NB4 (cell line): Measurements from ENCODE around the gene MAPK8IP3.

Experiments used
- DNase-seq: peaks from one replicate; pipeline ENCODE4 v3.0.0; 2010; ENCODE audit warnings: low read depth
- H3K4me3 ChIP-seq: one replicate; pipeline ENCODE4 v1.5.1; 2011; ENCODE audit warnings: mild to moderate bottlenecking, low read depth, low read length, moderate library complexity
- MYC ChIP-seq: IDR thresholded peaks from 2 replicates; pipeline ENCODE4 v1.6.1; 2011; ENCODE audit warnings: low read depth, low read length
- POLR2A ChIP-seq: IDR thresholded peaks from 2 replicates; pipeline ENCODE4 v1.6.1; 2011; ENCODE audit warnings: mild to moderate bottlenecking; ENCODE audit not compliant: insufficient read length; ENCODE audit errors: extremely low read depth
- TF ChIP-seq, protein P1 (sequence below): IDR thresholded peaks from 2 replicates; pipeline ENCODE4 v1.6.1; 2011; ENCODE audit warnings: low read depth, low read length
- TF ChIP-seq, protein P2 (sequence below): IDR thresholded peaks from one replicate; pipeline ENCODE4 v1.5.1; 2012; ENCODE audit warnings: low read depth, low read length

MAPK8IP3 gene

DNA sequence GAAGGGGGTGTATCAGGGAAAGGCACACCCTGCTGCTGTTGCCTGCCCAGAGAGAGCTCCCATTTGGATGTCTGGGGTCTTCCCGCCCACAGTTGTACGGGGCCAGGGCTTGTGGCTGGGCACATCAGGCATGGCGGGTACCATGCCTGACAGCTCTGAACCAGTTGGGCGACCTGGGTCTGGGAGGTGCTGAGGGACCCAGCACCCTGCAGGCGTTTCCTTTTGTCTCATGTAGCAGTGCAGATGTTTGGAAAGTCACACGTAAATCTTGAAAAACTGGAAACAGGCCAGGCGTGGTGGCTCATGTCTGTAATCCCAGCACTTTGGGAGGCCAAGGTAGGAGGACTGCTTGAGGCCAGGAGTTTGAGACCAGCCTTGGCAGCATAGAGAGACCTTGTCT, 36.3 kb upstream of the MAPK8IP3 start:
- no peak overlapping the region for H3K4me3 ChIP-seq
- DNase-seq = no peak
- TF ChIP-seq, protein P1, sequence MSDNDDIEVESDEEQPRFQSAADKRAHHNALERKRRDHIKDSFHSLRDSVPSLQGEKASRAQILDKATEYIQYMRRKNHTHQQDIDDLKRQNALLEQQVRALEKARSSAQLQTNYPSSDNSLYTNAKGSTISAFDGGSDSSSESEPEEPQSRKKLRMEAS = no peak
- TF ChIP-seq POLR2A (no peak), MYC (no peak)

DNA sequence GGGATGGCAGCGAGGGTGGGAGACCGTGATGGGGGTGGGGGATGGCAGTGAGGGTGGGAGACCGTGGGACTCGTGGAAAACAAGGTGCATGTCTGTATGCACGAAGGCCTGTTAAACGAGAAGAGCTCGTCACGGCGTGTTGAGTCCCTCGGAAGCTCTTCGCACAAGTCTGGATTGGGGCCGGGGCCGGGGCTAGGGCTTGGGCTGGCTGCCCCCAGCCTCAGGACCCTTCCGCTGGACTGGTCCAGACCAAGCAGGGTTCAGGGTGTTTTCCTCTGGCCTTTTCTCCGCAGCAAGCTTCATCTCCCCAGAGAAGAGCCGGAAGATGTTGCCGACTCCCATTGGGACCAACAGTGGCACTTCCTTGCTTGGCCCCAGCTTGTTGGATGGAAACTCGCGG, 35.6 kb upstream of the MAPK8IP3 start:
- TF ChIP-seq POLR2A (no peak), MYC (no peak)
- TF ChIP-seq, protein P2, sequence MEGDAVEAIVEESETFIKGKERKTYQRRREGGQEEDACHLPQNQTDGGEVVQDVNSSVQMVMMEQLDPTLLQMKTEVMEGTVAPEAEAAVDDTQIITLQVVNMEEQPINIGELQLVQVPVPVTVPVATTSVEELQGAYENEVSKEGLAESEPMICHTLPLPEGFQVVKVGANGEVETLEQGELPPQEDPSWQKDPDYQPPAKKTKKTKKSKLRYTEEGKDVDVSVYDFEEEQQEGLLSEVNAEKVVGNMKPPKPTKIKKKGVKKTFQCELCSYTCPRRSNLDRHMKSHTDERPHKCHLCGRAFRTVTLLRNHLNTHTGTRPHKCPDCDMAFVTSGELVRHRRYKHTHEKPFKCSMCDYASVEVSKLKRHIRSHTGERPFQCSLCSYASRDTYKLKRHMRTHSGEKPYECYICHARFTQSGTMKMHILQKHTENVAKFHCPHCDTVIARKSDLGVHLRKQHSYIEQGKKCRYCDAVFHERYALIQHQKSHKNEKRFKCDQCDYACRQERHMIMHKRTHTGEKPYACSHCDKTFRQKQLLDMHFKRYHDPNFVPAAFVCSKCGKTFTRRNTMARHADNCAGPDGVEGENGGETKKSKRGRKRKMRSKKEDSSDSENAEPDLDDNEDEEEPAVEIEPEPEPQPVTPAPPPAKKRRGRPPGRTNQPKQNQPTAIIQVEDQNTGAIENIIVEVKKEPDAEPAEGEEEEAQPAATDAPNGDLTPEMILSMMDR = no peak
- TF ChIP-seq, protein P1 = no peak
- H3K4me3 ChIP-seq = no peak overlapping the region
- DNase-seq = no peak

DNA sequence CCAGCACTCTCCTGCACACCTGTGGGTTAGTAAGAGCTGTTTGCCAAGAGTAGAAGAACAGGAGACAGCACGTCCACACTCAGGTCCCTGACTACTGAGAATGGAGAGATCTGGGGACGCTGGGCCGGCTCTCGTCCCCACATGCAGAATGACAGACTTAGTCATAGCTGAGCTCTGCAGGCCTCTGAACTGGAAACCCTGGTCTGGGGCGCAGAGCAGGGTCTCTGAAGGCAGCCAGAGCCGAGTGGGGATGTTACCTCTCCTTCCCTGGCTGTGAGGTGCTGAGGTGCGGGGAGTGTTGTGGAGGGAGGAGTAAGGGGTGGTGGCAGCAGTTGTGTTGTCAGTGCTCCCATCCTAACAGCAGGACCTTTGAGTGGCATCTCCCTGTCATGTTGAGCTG, 35.1 kb upstream of the MAPK8IP3 start:
- TF ChIP-seq, protein P1 = no peak
- TF ChIP-seq POLR2A = no peak
- TF ChIP-seq MYC = no peak
- TF ChIP-seq, protein P2 = no peak
- DNase-seq = no peak
- H3K4me3 ChIP-seq = no peak overlapping the region

DNA sequence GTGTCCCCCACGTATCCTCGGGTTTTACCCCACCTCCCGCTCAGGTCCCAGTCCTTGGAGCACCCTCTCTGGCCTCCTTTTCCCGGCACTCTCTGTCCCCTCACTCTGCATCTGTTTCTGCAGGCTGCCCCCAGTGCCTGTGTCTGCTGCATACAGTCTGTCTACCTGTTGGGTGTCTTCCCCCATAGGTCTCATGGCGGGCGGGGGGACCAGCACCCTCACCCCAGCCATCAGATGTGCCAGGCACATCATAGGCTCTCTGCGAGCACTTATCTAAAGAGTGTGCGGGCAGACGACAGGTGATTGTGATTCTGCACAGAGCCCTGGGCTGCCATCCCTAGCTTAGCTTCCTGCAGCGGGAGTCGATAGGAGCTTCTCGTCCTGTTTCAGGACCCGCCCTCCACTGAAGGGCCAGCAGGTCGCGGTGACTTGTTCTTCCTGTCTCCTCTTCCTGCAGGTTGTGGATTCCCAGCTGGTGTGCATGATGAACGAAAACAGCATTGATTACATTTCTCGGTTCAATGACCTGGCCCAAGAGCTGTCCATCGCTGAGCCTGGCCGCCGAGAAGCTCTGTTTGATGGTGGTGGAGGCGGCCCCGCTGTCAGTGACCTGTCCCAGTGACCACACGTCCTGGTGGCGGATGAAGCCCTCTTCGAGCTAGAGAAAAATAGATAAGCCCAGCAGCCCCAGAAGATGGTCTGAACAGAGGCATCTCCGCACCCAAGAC, 32.4 kb upstream of the MAPK8IP3 start:
- TF ChIP-seq, protein P2 = no peak
- no peak for TF ChIP-seq MYC
- TF ChIP-seq, protein P1 = no peak
- TF ChIP-seq POLR2A = no peak
- no peak for DNase-seq
- H3K4me3 ChIP-seq = no peak overlapping the region

DNA sequence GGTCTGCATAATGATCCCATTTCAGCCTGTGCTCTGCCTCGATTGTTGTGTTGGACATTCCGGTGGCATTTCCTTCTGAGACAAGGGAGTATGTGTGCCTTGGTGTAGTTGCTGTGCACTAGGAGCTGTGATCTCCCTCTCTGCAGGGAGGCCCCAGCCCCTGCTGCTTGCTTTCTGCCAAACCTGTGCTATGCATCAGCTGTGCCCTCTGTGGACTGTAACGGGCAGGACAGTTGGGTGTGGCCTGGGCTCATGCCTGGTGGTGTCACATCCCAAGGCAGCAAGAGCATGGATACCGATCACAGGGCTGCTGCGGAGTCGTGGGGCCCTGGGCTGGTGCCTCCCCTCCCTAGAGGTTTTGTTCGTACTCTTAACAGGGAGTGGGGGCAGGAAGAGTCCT, 31.7 kb upstream of the MAPK8IP3 start:
- no peak for TF ChIP-seq MYC
- TF ChIP-seq, protein P2 = no peak
- TF ChIP-seq, protein P1 = no peak
- TF ChIP-seq POLR2A = no peak
- no peak overlapping the region for H3K4me3 ChIP-seq
- DNase-seq = no peak

DNA sequence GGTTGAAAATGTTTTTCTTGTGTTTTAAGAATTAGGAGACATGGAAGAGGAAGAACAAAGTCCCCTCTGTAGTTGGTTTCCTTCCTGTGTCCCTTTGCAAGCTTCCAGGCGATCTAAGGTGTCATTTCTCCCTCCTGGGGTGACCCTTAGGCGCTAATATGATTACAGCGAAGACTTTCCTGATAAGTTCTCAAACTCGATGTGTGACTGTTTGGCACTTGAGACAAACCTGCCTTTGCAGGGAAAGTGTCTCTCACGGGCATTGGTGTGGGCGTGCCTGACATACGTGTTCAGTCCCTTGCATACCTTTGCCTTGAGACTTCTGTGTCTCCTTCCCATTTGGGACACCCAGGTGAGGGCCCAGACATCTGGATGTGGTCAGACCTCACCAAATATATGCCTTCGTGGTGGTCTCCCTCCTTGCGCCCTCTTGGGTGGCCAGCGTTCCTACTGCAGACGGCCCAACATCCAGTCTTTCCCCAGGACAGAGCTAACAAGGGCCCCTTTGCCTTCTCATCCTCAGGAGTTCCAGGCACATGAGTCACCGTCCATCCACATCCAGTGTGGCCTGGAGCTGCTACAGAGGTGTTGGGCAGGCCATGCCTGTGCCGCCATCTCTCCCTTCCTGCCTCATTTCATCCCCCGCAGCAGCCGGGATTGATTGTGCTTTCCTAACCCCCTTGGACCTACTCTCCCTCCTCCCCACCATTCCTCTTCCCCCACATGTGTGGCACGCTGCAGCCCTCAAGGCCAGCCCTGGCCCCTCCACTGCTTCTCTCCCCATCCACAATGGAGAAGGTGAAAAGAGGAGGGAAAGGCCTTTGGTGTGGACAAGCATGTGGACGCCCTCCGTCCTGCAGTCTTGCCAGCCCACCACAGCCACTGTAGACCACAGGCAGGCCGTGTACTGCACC, 31.0 kb upstream of the MAPK8IP3 start:
- no peak overlapping the region for H3K4me3 ChIP-seq
- no peak for DNase-seq
- TF ChIP-seq, protein P1 = no peak
- no peak for TF ChIP-seq MYC
- TF ChIP-seq, protein P2 = no peak
- TF ChIP-seq POLR2A = no peak
